HG03520 (cell line): ENCODE measurements around the gene KCNK1.

Experiments used
- ATAC-seq: cut with Tn5 transposase; IDR thresholded peaks from one replicate; pipeline ENCODE4 v1.9.1; 2021; ENCODE audit warnings: mild to moderate bottlenecking, moderate library complexity; ENCODE audit not compliant: unreplicated experiment

Gene KCNK1

DNA sequence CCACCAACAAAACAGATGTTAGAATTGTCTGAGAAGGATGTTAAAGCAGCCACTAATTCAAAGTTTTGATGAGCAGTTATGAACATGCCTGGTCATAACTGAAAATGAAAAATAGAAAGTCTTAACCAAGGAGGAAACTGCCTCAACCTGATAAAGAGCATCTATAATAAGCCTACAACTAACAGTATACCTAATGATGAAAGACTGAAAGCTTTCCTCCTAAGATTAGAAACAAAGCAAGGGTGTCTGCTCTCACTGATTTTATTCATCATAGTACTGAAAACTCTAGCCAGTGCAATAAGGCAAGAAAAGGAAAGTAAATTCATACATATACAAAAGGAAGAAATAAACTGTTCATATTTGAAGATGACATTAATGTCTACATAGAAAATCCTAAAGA lies 82.0 kb downstream of the KCNK1 start:
- peak; percentile 60 for ATAC-seq

DNA sequence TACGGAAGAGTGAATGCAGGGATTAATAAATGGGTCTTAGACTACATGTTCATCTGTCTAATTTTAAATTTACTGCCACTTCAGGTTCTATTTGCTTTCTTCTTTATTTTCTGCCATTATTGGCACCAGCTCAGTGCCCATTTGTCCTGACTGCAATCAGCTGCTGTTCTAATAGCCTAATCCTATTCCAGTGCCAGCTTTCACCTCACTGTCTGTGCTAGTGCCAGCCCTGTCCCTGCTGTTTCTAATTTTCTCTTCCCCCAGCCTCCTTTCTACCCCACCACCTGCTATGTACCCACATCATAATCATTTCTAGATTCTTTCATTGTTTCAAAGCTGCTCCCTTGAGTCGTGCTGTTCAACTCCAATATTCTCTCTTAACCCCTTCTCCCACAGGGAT lies 86.4 kb downstream of the KCNK1 start:
- ATAC-seq = no peak

DNA sequence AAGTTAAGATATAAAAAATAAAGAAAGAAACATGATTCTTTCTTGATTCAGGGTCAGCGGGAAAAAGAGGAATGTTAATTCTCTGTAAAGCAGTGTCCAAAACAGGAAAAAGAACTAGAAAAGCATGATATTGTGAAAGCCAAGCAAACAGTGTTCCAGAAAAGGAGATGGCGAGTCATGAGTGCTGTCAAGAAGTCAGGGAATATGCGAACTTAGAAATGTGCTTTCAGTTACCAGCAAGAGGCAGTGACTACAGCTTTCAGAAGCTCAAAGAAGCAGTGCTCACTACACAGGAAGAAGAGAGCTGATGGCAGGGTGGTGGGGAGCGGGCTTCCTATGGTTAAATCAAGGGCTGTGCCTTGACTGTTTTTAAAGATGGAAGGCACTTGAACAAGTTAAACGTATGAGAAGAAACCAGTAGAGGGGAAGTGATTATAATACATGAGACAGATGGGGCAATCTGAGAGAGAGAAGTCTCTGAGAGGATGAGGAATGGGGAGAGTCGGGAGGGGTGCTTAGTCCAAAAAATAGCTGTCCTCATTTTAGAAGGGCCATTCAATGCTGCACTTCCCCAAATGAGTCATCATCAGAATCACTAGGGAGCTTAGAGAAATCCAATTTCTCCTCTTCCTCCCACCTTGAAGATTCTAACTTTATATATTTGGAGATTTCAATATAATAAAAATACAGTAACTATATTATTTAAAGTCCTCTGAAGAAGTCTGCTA lies 90.4 kb downstream of the KCNK1 start:
- ATAC-seq = no peak

DNA sequence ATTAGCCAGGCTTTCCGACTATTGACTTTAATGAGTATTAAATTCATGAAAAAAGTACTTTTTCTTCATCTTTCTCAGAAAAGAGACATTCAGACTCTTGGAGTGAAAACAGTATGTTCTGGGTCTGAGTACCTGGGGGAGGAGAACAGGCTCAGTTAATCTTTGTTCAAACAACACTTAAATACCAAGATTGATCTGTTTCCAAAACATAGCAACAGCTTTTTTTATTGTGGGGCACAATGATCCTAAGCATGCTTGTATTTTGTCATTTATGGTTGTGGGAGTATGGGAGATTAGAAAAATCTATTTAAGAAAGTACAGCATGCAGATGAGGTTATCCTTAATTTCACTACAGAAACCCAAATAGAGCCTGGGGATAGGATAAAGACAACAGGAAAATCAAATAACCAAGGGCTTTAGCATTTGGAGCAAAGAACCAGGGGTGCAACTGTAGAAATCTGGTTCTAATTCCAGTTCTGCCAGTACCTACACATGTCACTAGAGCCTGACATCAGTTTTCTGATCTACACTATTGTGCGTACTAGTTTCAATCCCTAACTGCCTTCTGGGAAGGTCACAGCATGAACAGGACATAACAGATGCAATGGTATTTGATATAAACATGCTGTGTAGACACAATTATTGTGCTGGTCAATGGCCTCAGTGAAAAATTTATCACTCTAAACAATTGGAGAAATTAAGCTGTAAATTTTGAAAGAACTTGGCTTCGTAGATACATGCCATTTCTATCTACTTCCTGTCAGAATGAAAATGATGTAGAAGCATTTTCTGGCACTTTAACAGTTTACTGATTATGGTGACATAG lies 91.2 kb downstream of the KCNK1 start:
- no peak for ATAC-seq

DNA sequence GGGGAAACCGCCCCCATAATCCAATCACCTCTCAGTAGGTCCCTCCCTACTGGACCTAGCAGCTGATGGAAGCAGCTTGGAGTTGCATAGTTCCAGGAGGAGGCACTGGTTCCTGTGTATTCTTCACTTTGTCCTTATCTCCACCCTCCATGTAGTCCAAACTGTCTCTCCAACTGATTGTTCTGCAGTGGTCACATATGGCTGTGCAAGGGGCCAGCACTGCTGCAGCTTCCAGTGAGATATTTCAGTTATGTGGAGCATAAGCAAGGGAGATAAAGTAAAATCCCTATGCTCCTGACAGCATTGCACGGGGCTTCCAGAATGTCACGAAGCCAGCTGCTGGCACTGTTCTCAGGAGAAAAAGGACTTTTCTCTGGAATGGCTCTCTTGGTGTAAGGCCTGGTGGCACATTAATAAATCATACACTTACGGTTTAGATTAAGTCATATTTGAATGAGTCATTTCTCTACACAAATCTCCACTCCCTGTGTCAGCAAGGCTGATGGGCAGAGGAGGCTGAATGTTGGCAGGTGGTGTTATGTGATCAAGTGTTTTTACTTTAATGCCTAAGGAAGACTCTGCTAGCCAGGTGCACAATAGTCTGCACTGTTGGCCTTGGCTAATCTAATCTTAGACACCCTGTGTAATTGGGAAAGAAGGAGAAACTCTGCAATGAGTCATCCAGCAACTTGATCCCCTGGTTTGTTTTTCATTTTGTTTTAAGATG lies 93.4 kb downstream of the KCNK1 start:
- ATAC-seq = no peak

DNA sequence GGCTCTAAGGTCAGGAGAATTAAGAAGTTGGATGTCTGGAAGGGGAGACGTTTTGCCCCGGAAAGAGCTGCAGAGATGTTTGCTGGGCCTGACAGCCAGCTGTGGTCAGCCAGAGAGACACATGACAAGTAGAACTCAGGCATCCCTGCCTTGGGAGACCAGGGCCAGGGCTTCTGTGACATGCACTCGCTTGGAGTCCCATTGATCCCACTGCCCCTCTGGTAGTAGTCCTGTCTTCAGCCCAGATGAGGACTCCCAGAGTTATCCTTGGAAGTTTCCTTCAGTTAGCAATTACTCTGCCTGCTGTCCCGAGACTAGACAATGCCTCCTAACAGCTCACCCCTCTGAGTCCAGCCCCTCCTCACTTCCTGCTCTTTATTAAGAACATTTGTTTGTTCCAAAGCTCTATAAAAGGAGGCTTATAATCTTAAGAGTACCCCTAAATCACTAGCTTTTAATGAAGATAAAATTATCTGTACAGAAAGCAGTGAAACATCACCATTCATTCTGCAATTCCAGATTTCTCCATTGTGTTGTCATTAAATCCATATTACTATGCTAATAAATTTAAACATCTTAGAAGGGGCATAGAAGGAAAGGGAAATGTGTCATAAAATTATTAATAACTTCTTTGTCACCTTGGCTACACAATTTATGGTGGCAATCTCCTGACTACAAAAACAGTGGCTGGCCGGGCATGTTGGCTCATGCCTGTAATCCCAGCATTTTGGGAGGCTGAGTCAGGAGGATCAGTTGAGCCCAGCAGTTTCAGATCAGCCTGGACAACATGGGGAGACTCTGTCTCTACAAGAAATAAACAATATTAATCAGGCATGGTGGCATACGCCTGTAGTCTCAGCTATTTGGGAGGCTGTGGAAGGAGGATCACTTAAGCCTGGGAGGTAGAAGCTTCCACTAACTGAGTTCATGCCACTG lies 94.2 kb downstream of the KCNK1 start:
- no peak for ATAC-seq

DNA sequence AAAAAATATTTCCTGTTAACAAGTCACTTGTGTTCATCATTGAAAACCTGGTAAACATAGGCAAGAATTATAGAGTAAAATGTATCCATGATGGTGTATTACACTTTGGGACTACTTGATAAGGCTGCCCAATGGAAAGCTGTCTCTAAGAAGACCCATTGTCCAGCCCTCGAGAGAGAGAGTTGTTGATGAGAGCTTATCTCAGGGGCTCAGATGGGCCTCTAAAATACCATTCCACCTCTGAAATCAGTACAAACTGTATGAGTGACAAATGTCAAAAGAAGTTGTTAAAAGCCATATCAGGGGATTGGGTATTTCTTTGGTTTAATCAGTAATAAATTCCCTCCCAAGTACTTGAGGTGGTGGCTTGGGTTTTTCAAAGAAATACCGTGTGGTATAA lies 96.1 kb downstream of the KCNK1 start:
- no peak for ATAC-seq

DNA sequence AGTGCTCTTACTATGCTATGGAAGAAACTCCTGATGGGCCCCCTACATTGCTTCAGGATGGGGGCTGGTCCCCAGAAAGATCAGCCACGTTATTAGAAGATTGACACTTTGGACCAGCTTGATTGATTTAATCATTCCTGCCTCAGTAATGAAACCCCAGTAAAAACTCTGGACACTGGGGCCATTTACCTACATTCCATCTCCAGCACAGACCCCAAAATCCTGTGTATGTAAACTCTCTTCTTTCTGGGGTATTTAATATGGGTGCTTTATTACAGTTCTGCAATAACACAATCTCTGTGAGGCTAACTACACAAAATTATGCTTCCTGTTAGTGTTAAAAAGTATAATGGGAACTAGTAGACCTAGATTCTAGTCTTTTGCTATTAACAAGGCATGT lies 96.6 kb downstream of the KCNK1 start:
- no peak for ATAC-seq

DNA sequence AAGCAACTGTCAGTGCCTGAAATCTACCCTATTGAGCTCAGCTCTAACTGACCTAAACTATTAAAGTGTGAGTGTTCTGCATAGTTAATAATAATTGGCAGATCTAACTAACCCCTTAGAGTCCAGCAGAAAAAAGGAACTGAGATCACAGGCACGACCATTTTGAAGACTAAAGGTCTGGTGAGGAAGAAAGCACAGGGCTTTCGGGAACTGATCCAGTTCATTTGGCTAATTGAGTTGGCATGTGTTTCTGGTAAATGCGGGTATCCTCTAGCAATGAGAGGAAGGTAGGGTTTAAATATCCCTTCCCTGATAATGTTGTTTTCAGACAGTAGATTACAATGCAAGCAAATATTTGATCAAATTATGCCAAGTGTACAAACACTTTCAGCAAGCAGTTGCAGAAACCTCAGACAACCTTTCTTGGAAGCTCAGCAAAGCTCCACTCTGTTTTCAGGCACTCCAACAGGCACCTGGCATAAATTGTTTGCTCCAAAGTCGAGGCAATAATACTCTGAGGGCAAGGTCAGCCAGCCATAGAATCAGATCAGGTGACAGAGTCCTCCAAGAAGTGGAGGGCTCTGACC lies 100.8 kb downstream of the KCNK1 start:
- ATAC-seq = no peak

DNA sequence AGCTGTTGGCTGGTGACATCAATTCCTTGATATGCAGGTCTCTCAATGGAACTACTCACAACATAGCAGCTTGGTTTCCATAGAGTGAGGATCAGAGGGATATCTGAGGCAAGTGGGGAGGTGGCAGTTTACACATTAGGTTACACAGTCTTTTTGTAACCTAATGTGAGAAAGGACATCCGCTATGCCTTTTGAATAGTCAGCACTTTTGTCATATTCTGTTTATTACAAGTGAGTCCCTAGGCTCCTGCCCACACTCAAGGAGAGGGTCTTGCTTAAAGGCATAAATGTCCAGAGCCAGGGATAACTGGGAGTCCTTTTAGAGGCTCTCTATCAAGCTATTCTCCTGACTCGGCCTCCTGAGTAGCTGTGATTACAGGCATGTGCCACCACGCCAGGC lies 104.2 kb downstream of the KCNK1 start:
- ATAC-seq = no peak

DNA sequence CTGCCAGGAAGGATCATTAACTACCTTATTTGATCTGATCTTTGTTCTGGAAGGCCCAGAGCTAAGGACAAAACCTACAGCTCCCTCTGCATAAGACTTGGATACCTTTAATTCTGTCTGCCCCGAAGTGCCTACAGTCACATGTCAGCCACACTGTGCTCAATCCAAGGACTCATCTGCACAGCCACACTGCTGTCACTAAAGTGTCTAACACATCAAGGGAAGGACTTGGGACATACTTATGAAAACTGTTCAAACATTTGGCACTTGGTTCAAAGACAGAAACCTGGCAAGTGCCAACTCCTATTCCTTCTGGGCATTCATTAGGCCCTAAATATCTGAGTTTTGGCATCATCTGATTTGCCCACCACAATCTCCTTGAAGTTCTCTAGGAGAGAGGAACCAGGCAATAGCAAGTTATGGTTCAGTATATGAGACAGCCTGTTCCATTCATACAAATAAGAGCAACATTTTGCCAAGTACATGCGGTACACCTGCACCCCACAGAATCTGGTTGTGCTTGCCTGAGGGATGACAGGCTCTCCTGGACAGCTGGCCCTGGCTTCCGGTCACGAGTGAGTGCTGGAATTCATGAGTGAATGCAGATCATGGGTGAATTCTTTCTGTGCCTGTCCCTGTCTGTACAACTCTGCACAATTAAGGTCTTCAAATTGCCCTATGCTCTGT lies 105.9 kb downstream of the KCNK1 start:
- no peak for ATAC-seq

DNA sequence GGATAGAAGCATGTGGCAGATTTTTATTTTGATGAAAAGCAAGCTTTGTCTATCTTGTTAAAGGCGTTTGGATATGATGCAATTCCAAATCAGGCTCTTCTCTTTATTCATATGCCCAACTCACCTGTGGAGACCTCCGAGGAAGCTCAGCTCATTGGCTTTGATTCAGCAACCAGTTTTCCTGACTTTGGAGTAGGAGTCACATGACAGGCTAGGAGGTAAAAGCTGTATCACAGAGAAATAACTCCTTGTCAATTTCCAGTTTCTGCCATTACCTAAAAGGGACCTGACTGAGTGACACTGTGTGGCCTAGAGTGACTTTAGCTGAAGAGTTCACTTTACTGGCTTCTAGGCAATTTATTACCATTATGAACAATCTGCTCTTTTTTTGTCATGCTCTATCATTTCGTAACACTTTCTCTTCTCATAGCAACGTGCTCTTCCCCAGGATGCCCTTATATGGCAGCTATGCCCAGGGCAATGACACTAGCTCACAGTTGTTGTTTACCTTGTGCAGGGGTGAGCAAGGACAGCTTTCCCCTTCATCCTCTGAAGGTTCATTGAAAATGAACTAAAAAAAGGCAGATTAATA lies 107.2 kb downstream of the KCNK1 start:
- peak; percentile 92 for ATAC-seq
